ENCODE results near the gene ARHGAP6. TPM values are rescaled to one million over a fixed set of nuclear protein-coding genes. Genes with fewer than 3 reads are reported as not detected.

ARHGAP6 gene
- polyA plus RNA-seq, 3 donors = 0.31 to 1.1 (median 0.40) TPM

- H3K9ac ChIP-seq (ENCODE audit: insufficient read depth, low read length, poor library complexity, severe bottlenecking) = no peak overlapping the region
- intact Hi-C loops (cut with micrococcal nuclease) = no loop called here
- no peak overlapping the region for H3K27ac ChIP-seq (ENCODE audit: low read depth in 1 of 2, low read length in 2 of 2)
- H3K9me3 ChIP-seq (replicated peaks in 1 of 2; ENCODE audit: control insufficient read depth in 1 of 2, insufficient read depth in 1 of 2, low read length in 2 of 2) = no peaks in the 10 kb centered on the region
- WGBS (ENCODE audit: insufficient coverage) = no CpG with 5 or more reads among the region's 7 CpGs
- no peaks in the 10 kb centered on the region for H3K4me1 ChIP-seq (ENCODE audit: control insufficient read depth in 1 of 2, insufficient read depth in 2 of 2, low read length in 2 of 2)
- H3K36me3 Mint-ChIP-seq = no peaks in the 10 kb centered on the region
- H3K4me2 ChIP-seq (replicated peaks; ENCODE audit: extremely low read depth, low read length, poor library complexity, severe bottlenecking) = no peak overlapping the region
- no peak overlapping the region for H3K4me3 ChIP-seq (replicated peaks in 1 of 3; ENCODE audit: low read depth in 2 of 3, low read length in 3 of 3)
- no peak overlapping the region for H3K27ac Mint-ChIP-seq
- DNase-seq = no peak
- no peaks in the 10 kb centered on the region for H4K20me1 ChIP-seq (ENCODE audit: insufficient read depth, low read length)
- no peaks in the 10 kb centered on the region for H3K27me3 ChIP-seq (ENCODE audit: control insufficient read depth in 2 of 2, insufficient read depth in 2 of 2, low read length in 2 of 2)
- no peaks in the 10 kb centered on the region for H3K36me3 ChIP-seq (replicated peaks in 1 of 2; ENCODE audit: control insufficient read depth in 1 of 2, insufficient read depth in 2 of 2, low read length in 2 of 2)
- H3K79me2 ChIP-seq (ENCODE audit: insufficient read depth, low read length) = no peaks in the 10 kb centered on the region
- peaks cover 0 to 4% (median 2%) of the 10 kb centered on the region in 3 donors for H3K27me3 Mint-ChIP-seq (ENCODE audit: low read depth in 3 of 3)
- no peak overlapping the region for H3K4me3 Mint-ChIP-seq
- no peak overlapping the region for H2AFZ ChIP-seq (ENCODE audit: insufficient read depth, low read depth, low read length, poor library complexity, severe bottlenecking)
- no peak for TF ChIP-seq CTCF (IDR thresholded peaks at IDR 0.05)
- H3K4me1 Mint-ChIP-seq = no peaks in the 10 kb centered on the region
- H3K9me3 Mint-ChIP-seq = peaks cover 0 to 2% (median 0%) of the 10 kb centered on the region in 7 donors
Measured at GRCh38 chrX:11655282-11656015, 10.3 kb downstream of the ARHGAP6 start.

GRCh38 chrX:11648705-11649519 is 16.8 kb downstream of the ARHGAP6 start:
- no CpG with 5 or more reads among the region's 5 CpGs for WGBS (ENCODE audit: insufficient coverage)
- H3K4me3 ChIP-seq (replicated peaks in 1 of 3; ENCODE audit: low read depth in 2 of 3, low read length in 3 of 3) = no peak overlapping the region
- H3K4me2 ChIP-seq (replicated peaks; ENCODE audit: extremely low read depth, low read length, poor library complexity, severe bottlenecking) = no peak overlapping the region
- H3K36me3 Mint-ChIP-seq = no peaks in the 10 kb centered on the region
- no peak overlapping the region for H3K27ac ChIP-seq (ENCODE audit: low read depth in 1 of 2, low read length in 2 of 2)
- no peak for TF ChIP-seq CTCF (IDR thresholded peaks at IDR 0.05)
- no peaks in the 10 kb centered on the region for H3K36me3 ChIP-seq (replicated peaks in 1 of 2; ENCODE audit: control insufficient read depth in 1 of 2, insufficient read depth in 2 of 2, low read length in 2 of 2)
- no peaks in the 10 kb centered on the region for H3K4me1 Mint-ChIP-seq
- no peak overlapping the region for H3K4me3 Mint-ChIP-seq
- no peaks in the 10 kb centered on the region for H3K9me3 ChIP-seq (replicated peaks in 1 of 2; ENCODE audit: control insufficient read depth in 1 of 2, insufficient read depth in 1 of 2, low read length in 2 of 2)
- H2AFZ ChIP-seq (ENCODE audit: insufficient read depth, low read depth, low read length, poor library complexity, severe bottlenecking) = no peak overlapping the region
- H3K27me3 Mint-ChIP-seq (ENCODE audit: low read depth in 3 of 3) = peaks cover 0 to 3% (median 0%) of the 10 kb centered on the region in 3 donors
- H3K27me3 ChIP-seq (ENCODE audit: control insufficient read depth in 2 of 2, insufficient read depth in 2 of 2, low read length in 2 of 2) = no peaks in the 10 kb centered on the region
- H3K27ac Mint-ChIP-seq = no peak overlapping the region
- H4K20me1 ChIP-seq (ENCODE audit: insufficient read depth, low read length) = no peaks in the 10 kb centered on the region
- DNase-seq = no peak
- H3K9ac ChIP-seq (ENCODE audit: insufficient read depth, low read length, poor library complexity, severe bottlenecking) = no peak overlapping the region
- no peaks in the 10 kb centered on the region for H3K79me2 ChIP-seq (ENCODE audit: insufficient read depth, low read length)
- peaks cover 0 to 2% (median 0%) of the 10 kb centered on the region in 7 donors for H3K9me3 Mint-ChIP-seq
- H3K4me1 ChIP-seq (ENCODE audit: control insufficient read depth in 1 of 2, insufficient read depth in 2 of 2, low read length in 2 of 2) = no peaks in the 10 kb centered on the region
- intact Hi-C loops (cut with micrococcal nuclease) = no loop called here
